ENCODE data around the gene WNT1. TPM values are rescaled to one million over a fixed set of nuclear protein-coding genes. Genes with fewer than 3 reads are reported as not detected.

The WNT1 gene
- total RNA-seq, 4 donors from 2014 or later: not detected

- H3K4me3 ChIP-seq (replicated peaks in 1 of 3): no peak overlapping the region
Measured at GRCh38 chr12:49028666-49029275, 50.6 kb downstream of the WNT1 start.

GRCh38 chr12:49030119-49030518 lies 52.0 kb downstream of the WNT1 start:
- intact Hi-C loops (cut with DNase I): no loop called here
- no peaks in the 10 kb centered on the region for H3K4me1 ChIP-seq
- no peak overlapping the region for H3K27ac ChIP-seq
- H3K27me3 ChIP-seq: no peaks in the 10 kb centered on the region
- no peak for TF ChIP-seq POLR2A (IDR thresholded peaks at IDR 0.05)
- TF ChIP-seq CTCF (IDR thresholded peaks at IDR 0.05): no peak
- H3K36me3 ChIP-seq: peaks cover 62 to 78% of the 10 kb centered on the region in 2 donors
- H3K4me3 ChIP-seq (replicated peaks in 1 of 3): no peak overlapping the region
- WGBS, 2 donors: 95 to 97% methylated on average over 7 of the region's 8 CpGs
- H3K9me3 ChIP-seq: no peaks in the 10 kb centered on the region
- DNase-seq: no peak

More at GRCh38 chr12:49028666-49029275, 50.6 kb downstream of the WNT1 start:
- Histone ChIP-seq H3K27ac (no peak overlapping the region), H3K27me3 (no peaks in the 10 kb centered on the region), H3K9me3 (no peaks in the 10 kb centered on the region), H3K4me1 (no peaks in the 10 kb centered on the region), H3K36me3 (peaks cover 64 to 77% of the 10 kb centered on the region in 2 donors)
- 71 to 74% methylated on average over 10 of the region's 10 CpGs for WGBS, 2 donors
- intact Hi-C loops (cut with DNase I): no loop called here
- TF ChIP-seq CTCF (IDR thresholded peaks at IDR 0.05) (no peak), POLR2A (IDR thresholded peaks at IDR 0.05) (no peak)
- DNase-seq: peak in 1 of 2 donors; percentile 39

GRCh38 chr12:49030714-49031572 lies 52.8 kb downstream of the WNT1 start:
- H3K9me3 ChIP-seq: no peaks in the 10 kb centered on the region
- no peak overlapping the region for H3K27ac ChIP-seq
- H3K27me3 ChIP-seq: no peaks in the 10 kb centered on the region
- intact Hi-C loops (cut with DNase I): no loop called here
- no peak overlapping the region for H3K4me3 ChIP-seq (replicated peaks in 1 of 3)
- 95 to 97% methylated on average over 18 to 19 of the region's 19 CpGs for WGBS, 2 donors
- no peak for TF ChIP-seq CTCF (IDR thresholded peaks at IDR 0.05)
- TF ChIP-seq POLR2A (IDR thresholded peaks at IDR 0.05): no peak
- peaks cover 61 to 71% of the 10 kb centered on the region in 2 donors for H3K36me3 ChIP-seq
- no peak for DNase-seq
- H3K4me1 ChIP-seq: no peaks in the 10 kb centered on the region

- Histone ChIP-seq H3K4me3 (replicated peaks in 1 of 3) (no peak overlapping the region), H3K27ac (no peak overlapping the region), H3K27me3 (no peaks in the 10 kb centered on the region), H3K9me3 (no peaks in the 10 kb centered on the region), H3K4me1 (no peaks in the 10 kb centered on the region), H3K36me3 (peaks cover 53 to 64% of the 10 kb centered on the region in 2 donors)
- no peak for DNase-seq
- TF ChIP-seq POLR2A (IDR thresholded peaks at IDR 0.05) (no peak), CTCF (IDR thresholded peaks at IDR 0.05) (no peak)
- intact Hi-C loops (cut with DNase I): no loop called here
- 86 to 90% methylated on average over 7 to 8 of the region's 8 CpGs for WGBS, 2 donors
Measured at GRCh38 chr12:49031573-49032161, 53.5 kb downstream of the WNT1 start.

Small RNAs within 50 kb of the gene (small RNA-seq; reads per million reads assigned to genes)
- gene RNU6-940P: not detected

Other genes with a start within 250 kb of the WNT1 start
- 10 to 100 TPM; 23.6 to 45.5 (median 30.3) TPM for gene ADCY6, start 189.2 kb upstream of the WNT1 start, total RNA-seq
- gene CACNB3, start 159.8 kb upstream of the WNT1 start, total RNA-seq: 10 to 100 TPM in 3 of 4 donors, 1 to 10 TPM in 1; 7.1 to 16.4 (median 13.1) TPM
- gene DDX23, start 126.2 kb upstream of the WNT1 start, total RNA-seq: 10 to 100 TPM; 59.4 to 88.2 (median 70.9) TPM
- 1 to 10 TPM in 3 of 4 donors, under 1 TPM in 1; 0.68 to 3.0 (median 1.6) TPM for gene RND1, start 112.5 kb upstream of the WNT1 start, total RNA-seq
- gene FKBP11, start 52.8 kb upstream of the WNT1 start, total RNA-seq: 10 to 100 TPM in 3 of 4 donors, 1 to 10 TPM in 1; 9.0 to 20.1 (median 16.5) TPM
- 100 to 1,000 TPM in 3 of 4 donors, 10 to 100 TPM in 1; 92.7 to 177 (median 136) TPM for gene ARF3, start 20.8 kb upstream of the WNT1 start, total RNA-seq
- 1 to 10 TPM in 1 of 4 donors, under 1 TPM in 2, not detected in 1; 0.54 to 1.7 (median 0.59) TPM for gene WNT10B, start 6.6 kb upstream of the WNT1 start, total RNA-seq
- gene DDN, start 21.1 kb downstream of the WNT1 start, total RNA-seq: under 1 TPM in 2 of 4 donors, not detected in 2; 0.11 to 0.13 TPM
- gene PRKAG1, start 40.5 kb downstream of the WNT1 start, total RNA-seq: 10 to 100 TPM; 50.3 to 68.1 (median 59.9) TPM
- gene KMT2D, start 82.5 kb downstream of the WNT1 start, total RNA-seq: 100 to 1,000 TPM in 1 of 4 donors, 10 to 100 TPM in 3; 42.5 to 107 (median 71.6) TPM
- under 1 TPM in 1 of 4 donors, not detected in 3; 0.98 TPM for gene RHEBL1, start 91.7 kb downstream of the WNT1 start, total RNA-seq
- under 1 TPM; 0.17 to 0.94 (median 0.44) TPM for gene DHH, start 116.5 kb downstream of the WNT1 start, total RNA-seq
- 10 to 100 TPM; 30.4 to 54.8 (median 46.6) TPM for gene LMBR1L, start 132.5 kb downstream of the WNT1 start, total RNA-seq
- gene TUBA1B, start 153.1 kb downstream of the WNT1 start, total RNA-seq: 100 to 1,000 TPM; 284 to 653 (median 477) TPM
- 10 to 100 TPM; 24.6 to 64.4 (median 32.1) TPM for gene TUBA1A, start 210.8 kb downstream of the WNT1 start, total RNA-seq